GM23338 (cell line): ENCODE measurements around the gene PROX2. TPM values are rescaled to one million over a fixed set of nuclear protein-coding genes. Genes with fewer than 3 reads are reported as not detected.

ENCODE experiments used
- ATAC-seq: fragments of 200-7000 bp; cut with Tn5 transposase; 3 replicates; pipeline ENCODE4 v1.9.1; 2020
- DNase-seq: peaks from one replicate; pipeline ENCODE4 v3.0.0-alpha.2; 2015; ENCODE audit warnings: low spot score
- H2AFZ ChIP-seq: fragments of 200-600 bp; sonication (generic); 2 replicates; pipeline ENCODE4 v1.8.0; 2016; ENCODE audit warnings: antibody characterized with exemption, mild to moderate bottlenecking, moderate library complexity
- H3F3A ChIP-seq: fragments of 200-600 bp; sonication (generic); replicated peaks from 2 replicates; pipeline ENCODE4 v1.8.0; 2017; ENCODE audit warnings: antibody characterized with exemption, mixed run types, low read depth
- H3K27ac ChIP-seq: fragments of 200-600 bp; sonication (generic); 2 replicates; pipeline ENCODE4 v1.6.1; 2016; ENCODE audit warnings: low read depth
- H3K27me3 ChIP-seq: fragments of 200-600 bp; sonication (generic); 2 replicates; pipeline ENCODE4 v1.8.0; 2016; ENCODE audit warnings: mild to moderate bottlenecking, mixed run types, moderate library complexity; ENCODE audit not compliant: insufficient read depth
- H3K36me3 ChIP-seq: fragments of 200-600 bp; sonication (generic); 2 replicates; pipeline ENCODE4 v1.8.0; 2016; ENCODE audit warnings: mild to moderate bottlenecking; ENCODE audit not compliant: insufficient read depth
- H3K4me1 ChIP-seq: fragments of 200-600 bp; sonication (generic); 2 replicates; pipeline ENCODE4 v1.8.0; 2016; ENCODE audit warnings: mild to moderate bottlenecking, moderate library complexity; ENCODE audit not compliant: insufficient read depth
- H3K4me2 ChIP-seq: fragments of 200-600 bp; sonication (generic); 2 replicates; pipeline ENCODE4 v1.7.1; 2017; ENCODE audit warnings: mixed run types
- H3K4me3 ChIP-seq: fragments of 200-600 bp; sonication (generic); 2 replicates; pipeline ENCODE4 v1.6.1; 2016; ENCODE audit warnings: mixed run types
- H3K79me2 ChIP-seq: fragments of 200-600 bp; sonication (generic); replicated peaks from 2 replicates; pipeline ENCODE4 v1.8.0; 2017; ENCODE audit warnings: mild to moderate bottlenecking; ENCODE audit not compliant: insufficient read depth
- H3K9me2 ChIP-seq: fragments of 200-600 bp; sonication (generic); 2 replicates; pipeline ENCODE4 v1.8.0; 2017; ENCODE audit not compliant: insufficient read depth
- H4K20me1 ChIP-seq: fragments of 200-600 bp; sonication (generic); replicated peaks from 2 replicates; pipeline ENCODE4 v1.8.0; 2017; ENCODE audit warnings: mild to moderate bottlenecking; ENCODE audit not compliant: insufficient read depth
- H3K27ac Mint-ChIP-seq: 2 replicates; pipeline ENCODE4 v1.8.0; 2020; ENCODE audit warnings: inconsistent platforms, mild to moderate bottlenecking, moderate library complexity, mixed read lengths
- H3K27me3 Mint-ChIP-seq: 3 replicates; pipeline ENCODE4 v1.8.0; 2022; ENCODE audit warnings: low read depth, mild to moderate bottlenecking, moderate library complexity, mixed read lengths, inconsistent platforms; ENCODE audit not compliant: insufficient read depth, poor library complexity
- H3K36me3 Mint-ChIP-seq: 3 replicates; pipeline ENCODE4 v1.8.0; 2021; ENCODE audit warnings: low read depth, mild to moderate bottlenecking, inconsistent platforms, moderate library complexity, mixed read lengths
- H3K4me1 Mint-ChIP-seq: 3 replicates; pipeline ENCODE4 v1.8.0; 2020; ENCODE audit warnings: mild to moderate bottlenecking, inconsistent platforms, mixed read lengths
- H3K4me3 Mint-ChIP-seq: 3 replicates; pipeline ENCODE4 v1.8.0; 2021; ENCODE audit warnings: moderate library complexity, mild to moderate bottlenecking, inconsistent platforms, mixed read lengths
- H3K9me3 Mint-ChIP-seq: 3 replicates; pipeline ENCODE4 v1.8.0; 2020; ENCODE audit warnings: moderate library complexity, mild to moderate bottlenecking, inconsistent platforms, mixed read lengths
- CREB1 ChIP-seq: fragments of 250-450 bp; sonication (Bioruptor Pico); IDR thresholded peaks from 2 replicates; pipeline ENCODE4 v1.5.0; 2020; ENCODE audit warnings: low read depth, mild to moderate bottlenecking, moderate library complexity
- CTCF ChIP-seq, 2 experiments: fragments of 200-600 bp in 1 of 2; sonication (generic) in 1 of 2; conservative IDR thresholded peaks; 2 replicates each; pipeline versions ENCODE4 v1.5.1 to v1.6.1; 2016 to 2017; ENCODE audit warnings: antibody characterized with exemption in 2 of 2, low read depth in 2 of 2, mild to moderate bottlenecking in 2 of 2, moderate library complexity in 1 of 2
- EZH2 ChIP-seq: fragments of 200-600 bp; sonication (generic); IDR thresholded peaks from one replicate; pipeline ENCODE4 v1.8.0; 2017; ENCODE audit warnings: antibody characterized with exemption, mild to moderate bottlenecking, low read depth; ENCODE audit not compliant: unreplicated experiment
- EZH2phosphoT487 ChIP-seq: fragments of 200-600 bp; sonication (generic); IDR thresholded peaks from one replicate; pipeline ENCODE4 v1.8.1; 2018; ENCODE audit warnings: antibody characterized with exemption; ENCODE audit not compliant: unreplicated experiment
- NANOG ChIP-seq: IDR thresholded peaks from 2 replicates; pipeline ENCODE4 v1.6.1; 2016; ENCODE audit warnings: antibody characterized with exemption, borderline replicate concordance
- POLR2AphosphoS5 ChIP-seq: IDR thresholded peaks from 2 replicates; pipeline ENCODE4 v1.6.1; 2016; ENCODE audit warnings: antibody characterized with exemption, low read depth
- REST ChIP-seq: IDR thresholded peaks from one replicate; pipeline ENCODE4 v1.6.1; 2018; ENCODE audit warnings: antibody characterized with exemption; ENCODE audit not compliant: unreplicated experiment
- STAT1 ChIP-seq: IDR thresholded peaks from one replicate; pipeline ENCODE4 v1.6.1; 2016; ENCODE audit warnings: antibody characterized with exemption; ENCODE audit not compliant: unreplicated experiment
- ZNF114 ChIP-seq: fragments of 250-450 bp; sonication (Bioruptor Pico); IDR thresholded peaks from 2 replicates; pipeline ENCODE4 v1.5.0; 2020; ENCODE audit warnings: mild to moderate bottlenecking, moderate library complexity
- ZNF331 ChIP-seq: fragments of 250-450 bp; sonication (Bioruptor Pico); IDR thresholded peaks from 2 replicates; pipeline ENCODE4 v1.5.0; 2020; ENCODE audit warnings: low read depth, mild to moderate bottlenecking, moderate library complexity
- polyA plus RNA-seq: library from polyadenylated mRNA; unstranded; fragments of >200 nt; fragmentation: Nextera tagmentation; extraction: Ambion mirVana; gene quantifications from 2 replicates; pipeline ENCODE4 v1.2.1, GENCODE V29; 2016
- total RNA-seq: library from RNA; depleted of rRNA; stranded (reverse); fragments of >200 nt; shearing (Covaris generic); gene quantifications from 2 replicates; pipeline ENCODE4 v1.2.3, GENCODE V29; 2014

Gene PROX2
- total and polyA plus RNA-seq, 2 experiments from 2014 or later, result 0.06 TPM; not detected in 1

- Mint-ChIP-seq H3K27me3 (peaks cover 5% of the 10 kb centered on the region), H3K27ac (peak overlapping the region; percentile 65), H3K4me1 (no peaks in the 10 kb centered on the region), H3K36me3 (no peaks in the 10 kb centered on the region; the same call in 2 of the 3 replicates), H3K4me3 (no peak overlapping the region), H3K9me3 (no peaks in the 10 kb centered on the region)
- no peak for TF ChIP-seq EZH2phosphoT487
- TF ChIP-seq POLR2AphosphoS5, result no peak
- no peak for TF ChIP-seq REST
- TF ChIP-seq STAT1, result no peak
- TF ChIP-seq EZH2, result no peak
- no peak for TF ChIP-seq CREB1 (CRISPR knock-in tag)
- no peak for TF ChIP-seq ZNF114 (CRISPR knock-in tag)
- no peak for TF ChIP-seq CTCF (conservative IDR thresholded peaks at IDR 0.05; ENCODE audit: low read depth in 2 of 2)
- TF ChIP-seq NANOG, result no peak
- H3K4me2 ChIP-seq, result no peak overlapping the region
- ATAC-seq (no peak), DNase-seq (no peak)
- H4K20me1 ChIP-seq, result 0 out of 2 replicates have a peak, but pooled peaks cover 4% of the 10 kb centered on the region
- no peaks in the 10 kb centered on the region for H3K4me1 ChIP-seq
- H3K79me2 ChIP-seq, result no peaks in the 10 kb centered on the region
- H2AFZ ChIP-seq, result no peak overlapping the region
- H3K27me3 ChIP-seq, result no peaks in the 10 kb centered on the region
- H3K36me3 ChIP-seq, result no peaks in the 10 kb centered on the region
- no peak overlapping the region for H3K27ac ChIP-seq
- H3K9me2 ChIP-seq, result no peaks in the 10 kb centered on the region
- no peak overlapping the region for H3K4me3 ChIP-seq
- no peaks in the 10 kb centered on the region for H3F3A ChIP-seq
These were observed 36.2 kb upstream of the PROX2 start for GRCh38 chr14:74912111-74912510.

GRCh38 chr14:74911704-74912103, 35.8 kb upstream of the PROX2 start:
- ATAC-seq, result no peak
- no peak overlapping the region for H3K4me3 Mint-ChIP-seq
- Histone ChIP-seq H3F3A (no peaks in the 10 kb centered on the region), H3K27ac (no peak overlapping the region), H3K79me2 (no peaks in the 10 kb centered on the region), H3K4me3 (no peak overlapping the region), H3K36me3 (no peaks in the 10 kb centered on the region), H3K27me3 (no peaks in the 10 kb centered on the region), H2AFZ (no peak overlapping the region), H3K4me1 (no peaks in the 10 kb centered on the region), H3K9me2 (no peaks in the 10 kb centered on the region), H4K20me1 (0 out of 2 replicates have a peak, but pooled peaks cover 4% of the 10 kb centered on the region), H3K4me2 (no peak overlapping the region)
- TF ChIP-seq ZNF331 (CRISPR knock-in tag), result no peak
- TF ChIP-seq CREB1 (CRISPR knock-in tag), result no peak
- TF ChIP-seq EZH2, result no peak
- no peak for TF ChIP-seq POLR2AphosphoS5
- no peak for TF ChIP-seq REST
- TF ChIP-seq ZNF114 (CRISPR knock-in tag), result no peak
- no peaks in the 10 kb centered on the region for H3K4me1 Mint-ChIP-seq
- H3K36me3 Mint-ChIP-seq, result peaks cover 3% of the 10 kb centered on the region; the same call in 2 of the 3 replicates
- DNase-seq, result no peak
- H3K27ac Mint-ChIP-seq, result peak overlapping the region; percentile 65
- no peaks in the 10 kb centered on the region for H3K9me3 Mint-ChIP-seq
- H3K27me3 Mint-ChIP-seq, result peaks cover 5% of the 10 kb centered on the region
